Prostate gland (tissue), 2 donors: ENCODE data around the gene CNTNAP2. TPM values are rescaled to one million over a fixed set of nuclear protein-coding genes. Genes with fewer than 3 reads are reported as not detected.
"Not testable (repeated sequence)": the region's sequence is repeated elsewhere in the genome, so short reads cannot be mapped to it uniquely, and the experiment has no call there.

Experiments used
- DNase-seq: peaks from one replicate; pipeline ENCODE4 v3.0.0-alpha.2; 2019; ENCODE audit warnings: low spot score
- H3K27ac ChIP-seq, 2 donors: fragments of 200-600 bp; sonication (generic); 2 replicates each; pipeline ENCODE4 v1.5.1; 2017 to 2019
- H3K27me3 ChIP-seq: fragments of 200-600 bp; sonication (generic); replicated peaks from 2 replicates; pipeline ENCODE4 v1.5.1; 2019; ENCODE audit not compliant: insufficient read depth
- H3K36me3 ChIP-seq, 2 donors: fragments of 200-600 bp; sonication (generic); 1 replicate in 1 of 2; 2 replicates in 1 of 2; pipeline versions ENCODE4 v1.5.1 to v1.8.1; 2017 to 2019
- H3K4me1 ChIP-seq: fragments of 200-600 bp; sonication (generic); replicated peaks from 2 replicates; pipeline ENCODE4 v1.5.1; 2019
- H3K4me3 ChIP-seq, 2 donors: fragments of 200-600 bp; sonication (generic); 2 replicates each; pipeline ENCODE4 v1.5.1; 2017 to 2019
- H3K9me3 ChIP-seq: fragments of 200-600 bp; sonication (generic); 2 replicates; pipeline ENCODE4 v1.5.1; 2017
- CTCF ChIP-seq, 4 experiments: fragments of 200-600 bp in 2 of 4; fragments of 450-650 bp in 2 of 4; sonication (generic) in 2 of 4; IDR thresholded peaks; 1 replicate in 3 of 4; 2 replicates in 1 of 4; pipeline ENCODE4 v1.5.1; 2016 to 2019; ENCODE audit warnings: antibody characterized with exemption in 4 of 4, mild to moderate bottlenecking in 2 of 4, moderate library complexity in 2 of 4
- POLR2A ChIP-seq: fragments of 450-650 bp; IDR thresholded peaks from one replicate; pipeline ENCODE4 v1.6.1; 2016; ENCODE audit warnings: antibody characterized with exemption, mild to moderate bottlenecking
- POLR2AphosphoS5 ChIP-seq: sonication (generic); formaldehyde crosslinking; IDR thresholded peaks from one replicate; pipeline ENCODE4 v1.6.1; 2017; ENCODE audit warnings: antibody characterized with exemption
- WGBS: methylation state at CpG from one replicate; pipeline ENCODE4 v1.1.5; 2018; 5-methylcytosine and 5-hydroxymethylcytosine counted together
- intact Hi-C: fragments of 100-400 bp; cut with DNase I; formaldehyde crosslinking; loops from one replicate; pipeline ENCODE4 v1.14.2; 2022
- total RNA-seq, 2 donors: library from RNA; depleted of rRNA; stranded (reverse); fragments of >200 nt; gene quantifications; one replicate each; pipeline ENCODE4 v1.1.0, GENCODE V29; 2016

The CNTNAP2 gene
- total RNA-seq, 2 donors from 2014 or later: 10.6 to 43.7 TPM

- no peaks in the 10 kb centered on the region for H3K36me3 ChIP-seq
- H3K27ac ChIP-seq: no peak overlapping the region
- intact Hi-C loops: no loop called here
- no peaks in the 10 kb centered on the region for H3K27me3 ChIP-seq
- H3K4me3 ChIP-seq: no peak overlapping the region
- no peak for DNase-seq
- whole genome bisulfite sequencing: 84% methylated on average over 3 of the region's 3 CpGs
- TF ChIP-seq CTCF (IDR thresholded peaks at IDR 0.05) (no peak), POLR2A (no peak), POLR2AphosphoS5 (no peak)
- H3K9me3 ChIP-seq: no peaks in the 10 kb centered on the region
- no peaks in the 10 kb centered on the region for H3K4me1 ChIP-seq
Measured at GRCh38 chr7:146894927-146895326, 778.3 kb downstream of the CNTNAP2 start.

GRCh38 chr7:146902266-146902665 lies 785.7 kb downstream of the CNTNAP2 start:
- no peak overlapping the region for H3K4me3 ChIP-seq
- intact Hi-C loops: no loop called here
- no peaks in the 10 kb centered on the region for H3K9me3 ChIP-seq
- DNase-seq: no peak
- no peak for TF ChIP-seq POLR2AphosphoS5
- no peak for TF ChIP-seq CTCF (IDR thresholded peaks at IDR 0.05)
- TF ChIP-seq POLR2A: no peak
- H3K4me1 ChIP-seq: no peaks in the 10 kb centered on the region
- no peaks in the 10 kb centered on the region for H3K36me3 ChIP-seq
- H3K27me3 ChIP-seq: no peaks in the 10 kb centered on the region
- H3K27ac ChIP-seq: no peak overlapping the region
- 56% methylated on average over 1 of the region's 1 CpG for WGBS

- intact Hi-C loops: no loop called here
- Histone ChIP-seq H3K4me3 (no peak overlapping the region), H3K36me3 (no peaks in the 10 kb centered on the region), H3K4me1 (no peaks in the 10 kb centered on the region), H3K9me3 (no peaks in the 10 kb centered on the region), H3K27me3 (no peaks in the 10 kb centered on the region), H3K27ac (no peak overlapping the region)
- WGBS: 81% methylated on average over 8 of the region's 8 CpGs
- TF ChIP-seq POLR2A: no peak
- no peak for TF ChIP-seq CTCF (IDR thresholded peaks at IDR 0.05)
- no peak for TF ChIP-seq POLR2AphosphoS5
- DNase-seq: no peak
Measured at GRCh38 chr7:146902728-146903127, 786.1 kb downstream of the CNTNAP2 start.

GRCh38 chr7:146905746-146906145 lies 789.1 kb downstream of the CNTNAP2 start:
- H3K4me3 ChIP-seq, intact Hi-C loops, H3K36me3 ChIP-seq, DNase-seq, H3K27ac ChIP-seq, H3K9me3 ChIP-seq, H3K27me3 ChIP-seq, H3K4me1 ChIP-seq: not testable (repeated sequence)
- 96% methylated on average over 19 of the region's 24 CpGs for WGBS

GRCh38 chr7:146922782-146923181 lies 806.2 kb downstream of the CNTNAP2 start:
- intact Hi-C loops: no loop called here
- no peak overlapping the region for H3K27ac ChIP-seq
- TF ChIP-seq POLR2AphosphoS5: no peak
- no peak for TF ChIP-seq POLR2A
- TF ChIP-seq CTCF (IDR thresholded peaks at IDR 0.05): no peak
- no peaks in the 10 kb centered on the region for H3K27me3 ChIP-seq
- H3K4me3 ChIP-seq: no peak overlapping the region
- no peaks in the 10 kb centered on the region for H3K9me3 ChIP-seq
- no peaks in the 10 kb centered on the region for H3K36me3 ChIP-seq
- no peak for DNase-seq
- H3K4me1 ChIP-seq: no peaks in the 10 kb centered on the region
- WGBS: 77% methylated on average over 2 of the region's 2 CpGs
